Stimulated activated CD8-positive, alpha-beta memory T cell treated with anti-CD3 and anti-CD28 coated beads, Interleukin-4, amount 100 ng/mL, for 48 hours (primary cell): ENCODE measurements around the gene GALM.
"Not testable (repeated sequence)": the region's sequence is repeated elsewhere in the genome, so short reads cannot be mapped to it uniquely, and the experiment has no call there.

Experiments
- DNase-seq: peaks from one replicate; pipeline ENCODE4 v3.0.0-alpha.2; 2020

The GALM gene

GRCh38 chr2:38744399-38744780 is 78.5 kb downstream of the GALM start:
- no peak for DNase-seq

- DNase-seq = no peak
Measured at GRCh38 chr2:38745267-38745666, 79.4 kb downstream of the GALM start.

- no peak for DNase-seq
Measured at GRCh38 chr2:38747007-38747424, 81.1 kb downstream of the GALM start.

- DNase-seq = no peak
Measured at GRCh38 chr2:38747819-38748218, 81.9 kb downstream of the GALM start.

- no peak for DNase-seq
Measured at GRCh38 chr2:38748391-38748790, 82.5 kb downstream of the GALM start.

- no peak for DNase-seq
Measured at GRCh38 chr2:38748943-38749804, 83.3 kb downstream of the GALM start.

- peak; percentile 58 for DNase-seq
Measured at GRCh38 chr2:38750011-38750890, 84.3 kb downstream of the GALM start.

- peak; percentile 98 for DNase-seq
Measured at GRCh38 chr2:38750891-38751595, 85.1 kb downstream of the GALM start, which contains the start of gene SRSF7. SRSF7 (minus strand) TSS chr2:38751361; CDS start chr2:38751256, 105 bp downstream.

- peak; percentile 62 for DNase-seq
Measured at GRCh38 chr2:38751596-38752410, 85.9 kb downstream of the GALM start.

- no peak for DNase-seq
Measured at GRCh38 chr2:38754049-38754448, 88.1 kb downstream of the GALM start.

- DNase-seq = no peak
Measured at GRCh38 chr2:38754506-38754905, 88.6 kb downstream of the GALM start.

GRCh38 chr2:38755891-38756290 is 90.0 kb downstream of the GALM start:
- DNase-seq = not testable (repeated sequence)

GRCh38 chr2:38763228-38763627 is 97.3 kb downstream of the GALM start:
- no peak for DNase-seq

- no peak for DNase-seq
Measured at GRCh38 chr2:38763728-38764127, 97.8 kb downstream of the GALM start.

GRCh38 chr2:38765149-38765548 is 99.2 kb downstream of the GALM start:
- DNase-seq = no peak

- no peak for DNase-seq
Measured at GRCh38 chr2:38765551-38765950, 99.6 kb downstream of the GALM start.

GRCh38 chr2:38771632-38772031 is 105.7 kb downstream of the GALM start:
- DNase-seq = no peak

- DNase-seq = no peak
Measured at GRCh38 chr2:38775097-38775920, 109.4 kb downstream of the GALM start.

- DNase-seq = no peak
Measured at GRCh38 chr2:38775921-38776225, 110.0 kb downstream of the GALM start.

- no peak for DNase-seq
Measured at GRCh38 chr2:38776531-38776930, 110.6 kb downstream of the GALM start.

- DNase-seq = no peak
Measured at GRCh38 chr2:38778687-38779082, 112.8 kb downstream of the GALM start.

GRCh38 chr2:38783586-38783985 is 117.7 kb downstream of the GALM start:
- DNase-seq = no peak
